ENCODE data around the gene ZNF536. TPM values are rescaled to one million over a fixed set of nuclear protein-coding genes. Genes with fewer than 3 reads are reported as not detected.
"Not testable (repeated sequence)": the region's sequence is repeated elsewhere in the genome, so short reads cannot be mapped to it uniquely, and the experiment has no call there.

ZNF536 gene
- total RNA-seq, 1 experiment from 2014 or later = not detected

DNA sequence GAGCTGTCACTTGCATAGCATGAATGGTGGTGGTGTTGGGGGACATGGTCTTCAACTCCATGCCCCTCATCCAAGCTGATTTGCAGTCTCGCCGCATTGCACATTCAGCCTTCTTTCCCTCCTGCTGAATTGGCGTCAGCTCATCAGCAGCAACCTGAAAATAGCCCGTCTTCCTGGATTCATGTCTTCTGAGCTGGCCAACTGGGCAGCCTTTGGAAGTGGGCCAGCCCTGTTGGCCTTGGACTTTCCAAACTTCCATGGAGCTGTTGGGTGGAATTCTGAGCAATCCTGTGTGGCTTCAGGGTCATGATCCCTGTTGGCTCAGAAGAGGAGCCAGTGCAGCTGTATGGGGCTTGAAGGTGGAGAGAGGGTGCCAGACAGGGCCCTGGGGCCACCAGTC, 68.8 kb downstream of the ZNF536 start:
- peak; percentile 13 for DNase-seq

DNA sequence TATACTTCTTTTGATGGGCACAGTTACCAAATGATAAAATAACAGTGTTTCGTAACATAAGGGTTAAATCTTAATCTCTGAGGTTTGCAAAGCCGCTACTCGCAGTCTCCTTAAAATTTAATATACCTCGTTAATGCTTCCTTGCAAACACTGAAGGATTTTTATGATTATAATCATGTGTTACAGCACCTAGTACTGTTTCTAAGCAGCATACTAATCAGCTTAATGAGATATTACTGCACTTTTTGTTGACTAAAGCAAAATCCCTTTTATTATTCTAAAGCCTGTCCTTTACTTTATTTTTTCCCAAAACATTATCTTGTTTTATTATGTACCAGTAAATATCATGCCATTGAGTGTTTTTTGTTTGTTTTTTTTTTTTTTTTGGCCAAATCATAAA, 70.5 kb downstream of the ZNF536 start:
- no peak for DNase-seq
- Histone ChIP-seq H3K27me3 (peaks cover 2% of the 10 kb centered on the region), H3K4me3 (no peak overlapping the region), H3K36me3 (no peaks in the 10 kb centered on the region), H3K9me3 (no peaks in the 10 kb centered on the region)

More for the DNA sequence above, 68.8 kb downstream of the ZNF536 start:
- H3K36me3 ChIP-seq = no peaks in the 10 kb centered on the region
- H3K4me3 ChIP-seq = no peak overlapping the region
- H3K9me3 ChIP-seq = no peaks in the 10 kb centered on the region
- H3K27me3 ChIP-seq = no peaks in the 10 kb centered on the region

DNA sequence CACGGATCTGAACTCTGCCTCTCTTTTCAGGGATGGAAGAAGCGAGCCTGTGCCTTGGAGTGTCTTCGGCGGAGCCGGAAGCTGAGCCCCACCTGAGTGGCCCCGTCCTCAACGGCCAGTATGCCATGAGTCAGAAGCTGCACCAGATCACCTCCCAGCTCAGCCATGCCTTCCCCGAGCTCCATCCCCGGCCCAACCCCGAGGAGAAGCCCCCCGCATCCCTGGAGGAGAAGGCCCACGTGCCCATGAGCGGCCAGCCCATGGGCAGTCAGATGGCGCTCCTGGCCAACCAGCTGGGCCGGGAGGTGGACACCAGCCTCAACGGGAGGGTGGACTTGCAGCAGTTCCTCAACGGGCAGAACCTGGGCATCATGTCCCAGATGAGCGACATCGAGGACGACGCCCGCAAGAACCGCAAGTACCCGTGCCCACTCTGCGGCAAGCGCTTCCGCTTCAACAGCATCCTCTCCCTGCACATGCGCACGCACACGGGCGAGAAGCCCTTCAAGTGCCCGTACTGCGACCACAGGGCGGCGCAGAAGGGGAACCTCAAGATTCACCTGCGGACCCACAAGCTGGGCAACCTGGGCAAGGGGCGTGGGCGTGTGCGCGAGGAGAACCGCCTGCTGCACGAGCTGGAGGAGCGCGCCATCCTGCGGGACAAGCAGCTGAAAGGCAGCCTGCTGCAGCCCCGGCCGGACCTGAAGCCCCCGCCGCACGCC, 71.5 kb downstream of the ZNF536 start:
- Histone ChIP-seq H3K9me3 (no peaks in the 10 kb centered on the region), H3K4me3 (no peak overlapping the region), H3K36me3 (no peaks in the 10 kb centered on the region), H3K27me3 (peaks cover 7% of the 10 kb centered on the region)
- no peak for DNase-seq

DNA sequence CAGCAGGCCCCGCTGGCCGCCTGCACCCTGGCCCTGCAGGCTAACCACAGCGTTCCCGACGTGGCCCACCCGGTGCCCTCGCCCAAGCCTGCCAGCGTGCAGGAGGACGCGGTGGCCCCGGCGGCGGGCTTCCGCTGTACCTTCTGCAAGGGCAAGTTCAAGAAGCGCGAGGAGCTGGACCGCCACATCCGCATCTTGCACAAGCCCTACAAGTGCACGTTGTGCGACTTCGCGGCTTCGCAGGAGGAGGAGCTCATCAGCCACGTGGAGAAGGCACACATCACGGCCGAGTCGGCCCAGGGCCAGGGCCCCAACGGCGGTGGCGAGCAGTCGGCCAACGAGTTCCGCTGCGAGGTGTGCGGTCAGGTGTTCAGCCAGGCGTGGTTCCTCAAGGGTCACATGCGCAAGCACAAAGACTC, 72.1 kb downstream of the ZNF536 start:
- H3K27me3 ChIP-seq = peaks cover 10% of the 10 kb centered on the region
- DNase-seq = no peak
- no peaks in the 10 kb centered on the region for H3K36me3 ChIP-seq
- no peak overlapping the region for H3K4me3 ChIP-seq
- no peaks in the 10 kb centered on the region for H3K9me3 ChIP-seq

DNA sequence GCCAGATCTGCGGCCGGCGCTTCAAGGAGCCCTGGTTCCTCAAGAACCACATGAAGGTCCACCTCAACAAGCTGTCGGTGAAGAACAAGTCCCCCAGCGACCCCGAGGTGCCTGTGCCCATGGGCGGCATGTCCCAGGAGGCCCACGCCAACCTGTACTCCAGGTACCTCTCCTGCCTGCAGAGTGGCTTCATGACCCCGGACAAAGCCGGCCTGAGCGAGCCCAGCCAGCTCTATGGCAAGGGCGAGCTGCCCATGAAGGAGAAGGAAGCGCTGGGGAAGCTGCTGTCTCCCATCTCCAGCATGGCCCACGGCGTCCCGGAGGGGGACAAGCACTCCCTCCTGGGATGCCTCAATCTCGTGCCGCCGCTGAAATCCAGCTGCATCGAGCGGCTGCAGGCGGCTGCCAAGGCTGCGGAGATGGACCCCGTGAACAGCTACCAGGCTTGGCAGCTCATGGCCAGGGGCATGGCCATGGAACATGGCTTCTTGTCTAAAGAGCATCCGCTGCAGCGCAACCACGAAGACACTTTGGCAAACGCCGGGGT, 72.6 kb downstream of the ZNF536 start:
- no peak overlapping the region for H3K4me3 ChIP-seq
- no peaks in the 10 kb centered on the region for H3K9me3 ChIP-seq
- DNase-seq = no peak
- H3K27me3 ChIP-seq = peaks cover 10% of the 10 kb centered on the region
- H3K36me3 ChIP-seq = no peaks in the 10 kb centered on the region

DNA sequence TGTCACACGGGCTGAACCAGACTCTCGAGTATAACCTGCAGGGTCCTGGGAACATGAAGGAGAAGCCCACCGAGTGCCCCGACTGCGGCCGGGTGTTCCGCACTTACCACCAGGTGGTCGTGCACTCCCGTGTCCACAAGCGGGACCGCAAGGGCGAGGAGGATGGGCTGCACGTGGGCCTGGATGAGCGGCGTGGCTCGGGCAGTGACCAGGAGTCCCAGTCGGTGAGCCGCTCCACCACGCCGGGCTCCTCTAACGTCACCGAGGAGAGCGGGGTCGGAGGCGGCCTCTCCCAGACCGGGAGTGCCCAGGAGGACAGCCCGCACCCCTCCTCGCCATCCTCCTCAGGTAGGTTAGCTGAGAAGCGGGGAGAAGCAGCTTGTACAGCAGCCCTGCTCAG, 73.2 kb downstream of the ZNF536 start:
- no peak for DNase-seq
- Histone ChIP-seq H3K36me3 (no peaks in the 10 kb centered on the region), H3K27me3 (peaks cover 10% of the 10 kb centered on the region), H3K9me3 (no peaks in the 10 kb centered on the region), H3K4me3 (no peak overlapping the region)

DNA sequence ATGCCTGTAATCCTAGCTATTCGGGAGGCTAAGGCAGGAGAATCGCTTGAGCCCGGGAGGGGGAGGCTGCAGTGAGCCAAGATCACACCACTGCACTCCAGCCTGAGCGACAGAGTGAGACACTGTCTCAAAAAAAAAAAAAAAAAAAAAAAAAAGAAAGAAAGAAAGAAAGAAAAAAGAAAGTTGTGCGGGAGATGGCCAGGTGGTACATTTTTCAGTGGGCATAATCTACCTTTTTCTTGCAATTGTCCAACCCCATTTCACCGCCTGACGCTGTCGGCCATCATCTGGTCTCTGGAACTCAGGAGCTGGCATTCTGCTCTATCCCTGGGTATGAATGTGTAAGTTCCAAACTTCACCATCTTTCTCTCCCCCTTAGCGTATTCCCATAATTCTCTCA, 73.9 kb downstream of the ZNF536 start:
- H3K9me3 ChIP-seq, DNase-seq, H3K4me3 ChIP-seq, H3K36me3 ChIP-seq: not testable (repeated sequence)
- H3K27me3 ChIP-seq = peaks cover 12% of the 10 kb centered on the region

DNA sequence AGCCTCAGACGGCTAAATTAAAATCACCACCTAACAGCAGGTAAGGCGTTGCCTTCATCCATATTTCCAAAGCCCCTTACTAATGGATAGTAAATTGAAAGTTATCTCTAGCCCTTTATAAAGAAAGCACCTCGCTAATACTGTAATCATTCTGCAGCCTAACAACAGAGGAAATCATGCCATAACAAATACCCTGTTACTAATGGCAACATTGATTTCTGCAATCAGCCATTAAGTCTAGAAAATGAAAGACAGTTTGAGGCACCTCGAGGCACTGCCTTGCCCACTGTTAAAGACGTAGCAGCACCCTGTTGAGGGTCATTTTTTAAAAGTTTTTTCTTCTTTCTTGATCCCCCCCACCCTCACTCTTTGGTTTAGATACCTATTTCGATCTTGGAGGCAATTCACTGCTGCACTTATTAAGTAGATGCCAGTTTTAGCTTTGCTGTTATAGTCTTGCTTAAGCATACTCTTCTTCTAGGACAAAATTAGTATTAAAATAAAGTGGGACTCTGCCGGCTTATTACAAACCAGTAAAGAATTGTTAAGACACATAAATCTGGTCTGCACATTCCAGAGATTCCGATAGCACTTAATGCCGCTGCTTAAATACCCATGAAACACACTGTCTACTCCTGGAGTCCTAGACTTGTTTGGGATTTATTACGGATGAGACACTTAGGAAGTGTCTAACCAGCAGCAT, 74.8 kb downstream of the ZNF536 start:
- H3K9me3 ChIP-seq = no peaks in the 10 kb centered on the region
- H3K36me3 ChIP-seq = no peaks in the 10 kb centered on the region
- H3K27me3 ChIP-seq = peaks cover 14% of the 10 kb centered on the region
- H3K4me3 ChIP-seq = no peak overlapping the region
- DNase-seq = no peak

DNA sequence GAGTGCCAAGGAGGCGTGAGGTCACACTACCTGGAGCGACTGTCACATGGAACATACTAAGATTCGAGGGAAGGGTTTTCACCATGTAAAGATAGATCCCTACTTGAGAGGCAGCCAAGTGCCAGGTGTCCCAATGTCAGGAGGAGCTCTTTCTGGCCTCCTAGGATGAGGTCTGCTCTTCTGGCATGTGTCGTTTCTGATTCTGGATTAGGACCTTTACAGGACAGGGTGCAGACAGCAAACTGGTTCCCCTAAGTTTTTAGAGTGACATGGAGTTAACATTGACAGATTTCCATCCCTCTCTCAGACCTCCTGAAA, 75.3 kb downstream of the ZNF536 start:
- Histone ChIP-seq H3K9me3 (no peaks in the 10 kb centered on the region), H3K36me3 (no peaks in the 10 kb centered on the region), H3K4me3 (no peak overlapping the region), H3K27me3 (peaks cover 14% of the 10 kb centered on the region)
- no peak for DNase-seq

DNA sequence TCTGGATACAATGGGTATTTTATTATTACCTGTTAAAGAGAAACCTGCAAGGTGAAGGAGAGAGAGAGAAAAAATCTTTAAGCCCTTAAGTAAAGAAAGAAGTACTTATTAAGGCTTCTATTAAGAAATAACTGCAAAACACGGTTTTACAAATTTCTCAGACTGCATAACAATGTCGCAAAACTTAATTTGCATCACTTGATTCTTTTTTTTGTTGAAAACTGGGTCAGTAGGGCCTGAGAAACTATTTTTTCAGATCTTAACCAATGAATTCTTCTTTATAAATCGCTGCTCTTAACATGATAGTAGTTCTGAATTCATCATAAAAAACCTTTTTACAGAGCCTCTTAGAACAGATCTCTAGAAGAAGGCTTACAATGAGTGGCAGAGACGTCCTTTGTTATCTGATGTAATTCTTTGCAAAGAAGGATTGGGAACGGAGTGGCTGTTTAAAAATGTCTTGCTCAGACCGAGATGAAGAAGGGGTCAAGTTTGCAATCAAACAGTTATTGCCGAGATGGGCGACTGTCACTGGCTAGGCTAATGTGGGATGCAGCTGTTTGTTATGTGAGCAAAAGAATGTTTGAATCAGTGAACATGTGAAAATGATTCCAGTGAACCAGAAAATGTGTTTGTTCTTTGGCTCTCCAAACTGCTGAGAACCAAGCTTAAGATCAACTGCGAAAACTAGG, 76.3 kb downstream of the ZNF536 start:
- Histone ChIP-seq H3K36me3 (no peaks in the 10 kb centered on the region), H3K9me3 (no peaks in the 10 kb centered on the region), H3K27me3 (peaks cover 14% of the 10 kb centered on the region), H3K4me3 (no peak overlapping the region)
- DNase-seq = no peak

DNA sequence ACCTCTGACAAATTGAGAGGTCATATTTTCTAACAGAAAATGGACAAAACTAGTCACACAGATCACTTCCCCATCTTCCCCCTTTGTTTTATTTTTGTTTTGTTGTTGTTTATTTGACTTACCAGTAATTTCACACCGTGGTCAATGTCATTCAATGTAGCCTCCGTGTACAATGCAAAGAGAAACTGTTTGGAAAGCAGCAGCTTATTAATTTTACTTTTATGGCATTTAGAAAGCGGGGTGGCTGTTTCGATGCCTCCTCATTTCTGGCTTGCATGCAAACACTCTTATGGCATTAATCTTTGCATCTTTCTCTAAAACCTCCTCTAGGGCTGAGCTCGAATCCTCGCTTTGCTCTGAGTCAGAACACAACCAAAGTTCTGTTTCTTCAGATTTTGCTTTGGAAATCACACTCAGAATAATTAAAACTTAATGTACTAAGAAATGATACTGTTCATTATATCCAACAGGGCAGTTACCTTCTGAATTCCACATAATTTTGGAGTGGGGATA, 77.0 kb downstream of the ZNF536 start:
- no peaks in the 10 kb centered on the region for H3K36me3 ChIP-seq
- DNase-seq = no peak
- H3K9me3 ChIP-seq = no peaks in the 10 kb centered on the region
- peaks cover 14% of the 10 kb centered on the region for H3K27me3 ChIP-seq
- no peak overlapping the region for H3K4me3 ChIP-seq

DNA sequence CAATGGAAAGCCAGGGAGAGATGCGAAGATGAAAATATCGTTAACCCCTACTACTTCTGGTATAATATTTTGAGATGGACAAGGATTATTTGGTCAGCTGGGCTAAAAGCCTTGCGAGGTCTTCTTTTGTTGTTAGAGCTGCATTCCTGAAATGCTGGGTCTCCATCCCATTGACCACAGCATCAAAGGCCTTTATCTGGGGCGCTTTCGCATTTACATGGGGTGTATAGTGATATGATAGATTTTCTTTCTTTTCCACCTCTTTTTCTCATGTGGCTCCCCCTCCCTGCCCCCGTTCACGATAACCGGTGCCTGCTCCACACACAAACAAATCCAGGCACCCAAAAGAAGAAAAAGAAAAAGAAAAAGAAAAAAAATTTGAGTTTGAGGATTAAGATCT, 77.5 kb downstream of the ZNF536 start:
- no peak for DNase-seq
- Histone ChIP-seq H3K4me3 (no peak overlapping the region), H3K36me3 (no peaks in the 10 kb centered on the region), H3K9me3 (no peaks in the 10 kb centered on the region), H3K27me3 (peaks cover 14% of the 10 kb centered on the region)

DNA sequence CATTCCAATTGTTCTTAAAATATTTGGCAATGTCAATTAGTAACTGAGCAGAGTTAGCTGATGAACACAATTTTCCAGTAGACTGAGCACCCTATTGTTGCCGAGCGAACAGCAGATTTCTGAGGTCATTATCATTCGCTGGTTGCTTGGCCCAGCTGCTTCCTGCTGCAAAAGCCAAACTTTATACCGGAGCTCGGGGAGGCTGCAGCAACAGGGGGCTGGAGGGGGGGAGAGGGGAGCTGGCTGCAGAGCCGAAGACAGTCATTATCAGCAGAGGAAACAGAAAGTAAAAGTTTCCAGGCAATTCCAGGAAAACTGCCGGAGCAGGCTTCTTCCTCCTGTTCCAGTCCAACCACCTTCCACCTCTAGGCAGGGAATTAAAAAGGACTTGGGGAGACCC, 77.9 kb downstream of the ZNF536 start:
- DNase-seq = peak; percentile 37
- Histone ChIP-seq H3K4me3 (peak overlapping the region; percentile 30), H3K27me3 (peaks cover 14% of the 10 kb centered on the region), H3K36me3 (no peaks in the 10 kb centered on the region), H3K9me3 (no peaks in the 10 kb centered on the region)

DNA sequence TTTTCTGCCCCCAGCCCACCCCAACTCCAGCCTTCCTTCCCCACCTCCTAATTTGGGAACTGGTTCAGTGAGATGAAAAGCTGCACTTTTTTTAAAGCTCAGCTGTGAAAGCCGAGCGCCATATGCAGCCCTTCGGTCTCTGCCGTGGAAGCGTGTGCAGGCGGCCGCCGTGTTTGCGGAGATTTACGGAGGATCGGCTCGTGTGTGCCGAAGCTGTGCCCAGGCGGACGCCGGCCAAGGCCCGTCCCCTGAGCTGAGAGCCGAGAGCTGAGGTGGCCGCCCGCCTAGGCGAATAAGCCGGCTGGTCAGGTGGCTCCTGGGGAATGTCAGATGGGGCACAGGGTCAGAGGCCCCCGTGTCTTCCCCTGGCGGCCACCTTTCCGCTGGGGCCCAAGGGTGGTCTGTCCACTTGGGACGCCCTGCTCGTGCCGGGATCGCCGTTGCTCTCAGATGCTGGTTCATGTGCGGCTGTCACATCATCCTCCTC, 78.7 kb downstream of the ZNF536 start:
- peak; percentile 27 for DNase-seq
- H3K9me3 ChIP-seq = no peaks in the 10 kb centered on the region
- H3K36me3 ChIP-seq = no peaks in the 10 kb centered on the region
- H3K27me3 ChIP-seq = peaks cover 14% of the 10 kb centered on the region
- peak overlapping the region; percentile 30 for H3K4me3 ChIP-seq

DNA sequence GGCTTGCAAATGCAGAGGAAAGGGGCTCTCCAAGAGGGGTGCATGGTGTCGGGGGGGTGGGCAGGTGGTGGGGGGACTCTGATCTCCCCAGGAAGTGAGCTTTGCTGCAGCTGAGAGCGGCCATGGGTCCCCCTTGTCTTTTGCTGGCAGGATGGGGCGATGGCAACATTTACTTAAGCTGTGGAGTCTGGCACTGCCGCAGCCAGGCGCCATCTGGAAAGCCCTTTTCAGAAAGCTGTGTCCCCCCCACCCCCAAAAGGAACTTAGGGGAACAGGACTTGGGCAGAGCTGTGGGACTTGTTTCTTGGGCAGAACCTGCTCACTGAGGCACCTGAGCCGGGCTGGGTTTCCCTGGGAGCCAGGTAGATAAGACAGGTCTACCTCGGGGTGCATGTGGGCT, 80.7 kb downstream of the ZNF536 start:
- H3K36me3 ChIP-seq = no peaks in the 10 kb centered on the region
- no peak for DNase-seq
- no peak overlapping the region for H3K4me3 ChIP-seq
- H3K9me3 ChIP-seq = no peaks in the 10 kb centered on the region
- H3K27me3 ChIP-seq = peaks cover 12% of the 10 kb centered on the region

DNA sequence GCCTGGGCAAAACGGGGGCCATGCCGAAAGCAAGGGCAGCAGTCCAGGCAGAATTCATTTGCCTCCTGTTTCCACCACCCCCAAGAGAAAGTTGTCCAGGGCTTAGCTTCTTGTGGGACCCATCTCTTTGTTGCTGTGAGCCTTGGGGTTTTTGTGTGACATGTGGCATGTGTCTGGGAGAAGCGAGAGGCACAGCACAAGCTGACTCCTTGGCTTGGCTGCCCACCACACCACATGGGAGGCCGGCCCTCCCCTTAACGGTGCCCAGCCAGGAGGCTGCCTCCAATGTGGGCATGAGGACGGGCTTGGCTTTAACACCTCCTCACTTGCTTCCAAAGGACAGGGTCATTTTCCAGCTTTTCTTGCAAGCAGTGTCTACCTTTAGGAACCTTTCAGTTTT, 81.6 kb downstream of the ZNF536 start:
- peaks cover 7% of the 10 kb centered on the region for H3K27me3 ChIP-seq
- no peaks in the 10 kb centered on the region for H3K36me3 ChIP-seq
- H3K9me3 ChIP-seq = no peaks in the 10 kb centered on the region
- H3K4me3 ChIP-seq = no peak overlapping the region
- no peak for DNase-seq

DNA sequence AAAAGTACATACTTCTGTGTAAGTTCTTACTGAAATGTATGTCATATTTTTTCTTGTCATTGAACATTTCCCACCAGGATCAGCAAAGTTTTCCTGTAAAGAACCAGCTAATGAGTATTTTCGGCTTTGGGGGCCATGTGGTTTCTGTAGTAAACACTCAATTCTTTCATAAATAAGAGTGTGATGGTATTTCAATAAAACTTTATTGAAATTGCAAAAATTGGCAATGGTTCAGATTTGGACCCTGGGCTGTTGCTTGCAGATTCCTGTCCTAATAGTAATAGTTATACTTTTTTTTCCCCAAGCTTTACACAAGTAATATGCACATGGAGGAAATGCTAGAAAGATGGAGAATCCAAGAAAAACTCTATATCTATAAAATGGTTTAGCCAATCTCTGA, 83.7 kb downstream of the ZNF536 start:
- Histone ChIP-seq H3K27me3 (peaks cover 4% of the 10 kb centered on the region), H3K9me3 (no peaks in the 10 kb centered on the region), H3K36me3 (no peaks in the 10 kb centered on the region), H3K4me3 (no peak overlapping the region)
- no peak for DNase-seq
